NCI-H2081 treated with DMSO at 0.1 percent for 48 hours (cell line): ENCODE results near the gene UNC119.

ENCODE experiments used
- DNase-seq: peaks from one replicate; lab custom pipeline; 2025; lab: John Stamatoyannopoulos, UW

The UNC119 gene

DNA sequence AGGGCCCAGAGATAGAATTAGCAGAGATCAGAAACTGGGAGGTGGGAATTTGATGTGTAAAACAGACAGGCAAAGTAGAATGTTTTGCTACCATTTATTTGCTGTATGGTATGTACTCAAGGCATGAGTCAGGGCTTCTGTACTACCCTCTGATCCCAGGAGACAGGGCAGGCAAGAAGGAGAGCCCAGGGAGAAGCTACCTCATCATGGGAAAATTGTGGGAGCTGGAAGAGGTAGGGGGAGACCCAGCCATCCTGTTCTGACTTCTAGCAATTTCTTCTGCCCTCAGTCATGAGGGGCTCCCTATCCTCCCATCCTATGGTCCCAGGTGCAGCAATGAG, 20.6 kb upstream of the UNC119 start:
- no peak for DNase-seq

DNA sequence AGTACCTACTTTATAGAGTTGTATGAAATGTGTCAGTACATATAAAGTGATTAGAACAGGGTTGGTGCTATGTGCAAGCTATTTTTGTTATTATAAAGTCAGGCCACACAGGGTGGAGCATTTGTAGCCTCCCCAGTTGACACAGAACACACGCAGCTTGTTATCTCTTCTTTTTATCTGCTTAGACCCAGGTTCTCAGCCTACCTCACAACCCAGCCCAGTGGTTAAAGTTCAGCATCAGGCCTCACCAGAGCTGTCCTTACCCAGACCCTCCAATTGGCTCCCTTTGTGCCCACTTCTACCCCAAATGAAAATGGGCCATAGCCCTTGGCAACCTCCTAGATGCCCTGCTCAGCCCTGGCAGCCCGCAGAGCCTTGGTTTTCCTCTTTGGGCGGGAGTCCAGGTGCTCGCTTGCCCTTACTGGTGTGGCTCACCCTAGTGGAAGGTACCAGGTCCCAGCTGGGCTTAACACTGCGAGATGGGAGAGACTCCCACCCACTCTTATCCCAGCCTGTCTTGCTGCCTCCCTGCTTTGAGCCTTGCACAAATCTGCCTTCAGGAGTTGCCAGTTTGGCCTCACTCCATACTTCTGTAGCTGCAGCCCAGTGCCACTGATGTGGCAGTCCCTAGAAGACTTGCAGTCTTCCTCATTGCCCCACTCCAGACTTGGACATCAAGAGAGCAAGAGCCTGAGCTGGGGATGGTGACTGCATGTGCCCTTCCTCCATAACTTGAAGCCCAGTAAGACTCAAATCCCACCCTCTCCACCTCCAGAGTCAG, 20.0 kb upstream of the UNC119 start:
- no peak for DNase-seq

DNA sequence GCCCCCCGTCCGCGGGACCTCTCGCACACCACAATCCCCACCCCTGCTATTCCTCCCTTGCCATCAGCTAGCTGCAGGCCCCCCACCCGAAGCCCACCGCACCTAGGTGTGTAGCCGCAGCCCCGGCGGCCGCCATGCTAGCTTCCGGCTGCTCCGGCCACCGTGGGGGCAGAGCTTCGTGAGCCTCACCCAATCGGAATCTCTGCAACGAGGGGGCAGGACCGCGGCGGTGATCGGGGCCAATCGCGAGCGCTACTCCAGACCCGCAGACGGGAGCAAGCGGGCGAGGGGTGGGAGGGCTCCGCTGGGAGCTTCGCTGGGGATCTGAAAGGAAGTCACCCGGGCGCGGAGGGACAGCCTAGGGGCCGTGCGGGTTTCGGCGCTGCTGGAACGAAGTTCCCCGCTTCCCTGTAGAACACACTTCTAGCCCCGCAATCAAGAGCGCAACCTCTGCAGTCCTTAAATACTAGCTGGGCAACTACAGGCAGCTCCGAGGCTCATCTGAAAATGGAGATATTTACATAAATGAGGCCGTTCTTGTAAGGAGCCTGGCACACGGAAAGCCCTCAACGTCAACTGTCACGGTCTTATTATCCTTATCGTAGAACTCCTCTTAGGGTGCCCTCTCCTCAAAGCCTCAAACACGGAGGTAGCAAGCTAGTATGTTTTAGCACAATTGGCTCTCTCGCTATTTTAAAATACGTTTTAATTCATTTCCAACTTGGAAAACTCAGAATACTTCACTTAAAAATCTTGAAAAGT, 19.1 kb upstream of the UNC119 start, which contains the start of gene PIGS:
TSS of gene PIGS (minus strand) at position 164 of the 762 bp plus-strand sequence. CDS start at position 136, 28 bp downstream.
- peak; percentile 38 for DNase-seq

DNA sequence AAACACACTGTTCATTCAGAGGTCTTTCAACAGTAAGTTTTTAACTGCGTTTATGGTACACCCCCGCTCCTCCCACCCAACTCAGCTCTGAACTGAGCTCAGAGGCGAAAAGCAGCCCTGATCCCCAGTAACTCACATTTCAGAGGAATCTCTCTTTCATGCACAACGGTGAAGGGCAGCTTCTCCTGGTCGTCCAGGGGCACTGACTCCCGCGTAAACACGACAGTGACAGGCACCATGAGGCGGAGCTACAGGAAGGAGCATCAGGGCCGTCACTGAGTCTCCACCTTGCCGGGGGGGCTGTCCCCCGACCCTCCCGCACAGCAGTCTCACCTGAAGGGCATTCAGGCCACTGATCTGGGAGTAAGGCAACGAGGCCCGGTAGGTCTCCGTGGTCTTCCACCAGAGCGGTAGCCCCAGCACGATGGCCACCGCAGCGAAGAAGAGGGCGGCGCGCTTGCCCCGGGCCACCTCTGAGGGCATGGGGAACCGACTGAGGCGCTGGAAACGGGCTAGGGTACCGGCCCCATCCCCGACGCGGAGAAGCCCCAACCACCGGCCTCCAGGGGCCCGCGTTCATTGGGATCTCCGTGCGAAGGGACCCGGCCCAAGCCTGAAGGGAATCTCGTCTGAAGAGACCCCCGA, 18.4 kb upstream of the UNC119 start:
- no peak for DNase-seq

DNA sequence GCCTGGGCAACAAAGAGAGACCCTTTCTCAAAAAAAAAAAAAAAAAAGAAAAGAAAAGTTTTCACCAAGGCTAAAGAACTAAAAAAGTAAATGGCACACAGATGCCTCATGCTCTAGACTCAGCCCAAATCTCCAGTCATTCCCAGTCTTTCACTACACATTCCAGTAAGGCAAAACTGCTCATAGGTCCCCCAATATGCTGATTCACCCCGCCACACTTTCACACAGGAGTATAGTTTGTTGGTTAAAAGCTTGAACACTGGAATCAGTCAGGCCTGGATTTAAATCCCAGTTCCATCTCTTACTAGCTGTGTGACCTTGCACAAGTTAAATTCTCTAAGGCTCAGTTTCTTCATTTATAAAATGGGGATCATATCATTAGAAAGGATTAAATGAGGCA, 17.0 kb upstream of the UNC119 start:
- DNase-seq = no peak

DNA sequence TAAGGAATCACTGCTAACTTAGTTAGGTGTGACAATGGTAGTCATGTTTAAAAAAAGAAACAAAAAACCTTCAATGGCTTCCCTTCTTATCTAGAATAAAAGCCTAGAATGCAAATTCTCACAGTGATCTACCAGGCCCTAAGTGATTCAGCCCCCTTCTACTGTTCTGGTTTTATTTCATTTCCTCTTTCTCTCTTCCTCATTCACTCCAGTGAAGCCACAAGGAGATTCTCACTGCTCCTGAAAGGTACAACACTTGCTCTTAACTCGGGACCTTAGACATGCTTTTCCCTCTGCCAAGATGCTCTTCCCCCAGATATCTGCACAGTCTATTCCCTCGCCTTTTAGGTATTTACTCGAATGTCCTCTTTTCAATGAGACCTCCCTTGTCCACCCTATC, 15.2 kb upstream of the UNC119 start:
- no peak for DNase-seq

DNA sequence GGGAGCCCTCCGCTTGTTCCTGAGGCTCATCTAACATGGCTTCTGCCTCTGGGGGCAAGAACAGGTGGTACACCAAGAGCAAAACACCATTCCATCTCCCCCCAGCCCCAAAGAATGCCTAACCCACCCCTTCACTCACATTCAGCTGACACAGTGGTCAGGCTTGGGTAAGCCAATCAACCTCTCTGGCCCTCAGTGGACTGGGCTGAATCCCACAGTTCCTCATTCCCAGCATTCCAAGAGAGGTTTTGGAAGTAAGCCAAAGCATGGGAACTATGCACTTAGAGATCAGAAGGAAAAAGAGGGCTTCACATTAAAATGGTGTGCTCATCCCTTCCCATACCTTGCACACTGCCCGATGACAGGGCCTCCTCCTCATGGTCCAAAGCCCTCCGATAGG, 11.1 kb upstream of the UNC119 start:
- no peak for DNase-seq

DNA sequence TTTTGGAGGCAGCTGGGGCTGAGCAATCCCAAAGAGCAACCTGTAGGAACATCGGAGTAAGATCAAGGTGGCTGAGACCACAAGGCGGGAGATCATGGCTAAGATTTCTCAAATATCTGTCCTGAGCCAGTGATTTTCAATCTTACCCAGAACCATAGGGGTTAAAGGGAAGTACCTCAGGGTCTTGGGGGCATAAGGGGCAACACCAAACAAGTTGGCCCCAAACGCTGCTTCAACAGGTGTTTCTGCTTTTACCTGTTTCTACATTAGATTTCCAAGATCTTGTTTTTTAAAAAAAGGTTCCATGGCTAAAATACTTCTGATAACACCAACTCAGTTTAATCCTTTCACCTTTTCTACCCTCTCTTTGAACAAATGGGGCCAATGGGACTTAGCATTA, 2.6 kb upstream of the UNC119 start:
- no peak for DNase-seq

DNA sequence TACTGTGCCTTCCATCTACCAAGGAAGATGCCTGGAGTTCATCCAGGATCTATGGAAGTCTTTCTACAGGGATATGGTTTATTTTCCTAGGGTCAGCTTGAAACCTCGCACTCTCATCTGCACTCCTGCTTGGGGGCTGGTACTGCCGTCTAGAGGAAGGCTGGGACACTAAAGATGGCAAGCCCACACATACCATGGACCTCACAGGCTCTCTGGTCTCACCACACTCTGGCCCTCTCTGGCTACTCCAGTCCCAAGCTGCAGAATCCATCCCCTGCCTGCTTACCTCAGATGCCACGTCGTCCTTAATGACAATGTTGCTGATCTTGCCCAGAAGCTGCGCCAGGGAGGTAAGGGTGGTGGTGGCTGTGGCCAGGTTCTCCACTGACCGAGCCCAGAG, 2.1 kb upstream of the UNC119 start:
- DNase-seq = no peak

DNA sequence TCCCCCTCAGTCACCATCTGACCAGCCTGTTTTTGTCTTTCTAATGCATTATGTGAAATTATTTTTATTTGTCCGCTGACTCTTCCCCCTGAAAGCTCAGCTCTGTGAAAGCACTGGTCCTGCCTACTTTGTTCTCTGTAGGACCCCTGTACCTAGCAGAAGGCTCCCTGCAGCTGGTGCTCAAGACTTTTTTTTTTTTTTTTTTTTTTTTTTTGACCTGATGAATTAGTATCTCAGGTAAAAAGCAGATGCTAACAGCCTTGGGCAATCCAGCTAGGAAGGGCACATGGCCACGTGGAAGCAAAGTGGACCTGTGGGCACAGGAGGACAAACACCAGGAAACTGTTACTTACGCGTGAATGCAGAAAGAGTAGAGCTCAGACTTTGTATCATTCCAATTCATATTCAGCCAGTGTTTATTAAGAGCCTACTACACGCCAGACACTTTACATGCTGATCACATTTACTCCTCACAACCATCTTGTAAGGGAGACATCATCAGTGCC, 629 bp upstream of the UNC119 start:
- DNase-seq = no peak

DNA sequence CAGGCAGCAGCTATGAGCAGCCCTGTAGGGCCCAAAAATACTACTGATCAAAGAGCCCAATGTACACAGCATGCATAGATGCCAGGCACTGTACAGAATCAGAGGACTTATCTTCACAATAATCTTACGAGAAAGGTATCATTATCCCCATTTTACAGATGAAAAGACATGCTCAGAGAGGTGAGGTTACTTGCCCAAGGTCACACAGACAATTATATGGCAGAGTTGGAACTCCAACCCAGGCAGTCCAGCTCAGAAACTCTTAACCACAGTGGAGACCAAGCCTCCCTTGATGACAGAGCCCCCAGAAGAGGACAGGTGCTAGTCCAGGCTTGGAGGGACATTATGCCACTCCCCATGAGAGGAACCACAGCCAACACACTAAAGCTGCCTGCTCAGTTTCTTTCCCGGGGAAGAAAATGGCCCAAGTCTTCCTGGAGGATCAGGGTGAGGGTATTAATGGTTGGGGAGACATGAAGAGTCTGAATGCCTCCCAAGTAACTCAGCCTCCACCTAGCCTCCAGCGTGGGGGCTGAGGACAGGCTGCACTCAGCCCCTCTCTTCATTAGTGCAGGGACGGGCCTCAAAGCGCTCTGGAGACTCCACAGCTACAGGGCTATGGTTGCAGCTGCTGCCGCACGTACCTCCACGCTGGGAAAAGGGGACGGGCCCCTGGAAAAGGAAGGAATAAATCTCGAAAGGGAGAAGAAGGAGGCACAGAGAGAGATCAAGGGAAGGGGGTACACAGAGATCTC, 826 bp downstream of the UNC119 start:
- DNase-seq = no peak

DNA sequence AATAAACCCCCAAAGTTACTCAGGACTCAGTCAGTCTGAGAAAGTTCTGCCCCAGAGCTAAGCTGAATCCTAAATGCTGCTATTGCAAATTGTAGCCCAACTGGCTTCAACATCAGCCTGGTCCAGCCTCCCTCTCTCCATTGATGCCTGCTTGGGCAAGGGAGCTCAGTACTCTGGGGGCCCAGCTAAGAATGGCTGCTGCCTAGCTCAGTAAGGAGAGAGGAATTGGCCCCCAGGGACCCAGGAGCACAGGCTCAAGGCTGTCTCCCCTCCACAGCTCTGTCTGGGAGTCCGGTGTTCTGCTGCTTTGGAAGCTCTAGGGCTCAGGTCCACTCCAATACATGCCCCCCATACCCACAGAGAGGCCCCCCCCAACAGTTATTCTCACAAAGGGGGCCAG, 1.6 kb downstream of the UNC119 start:
- no peak for DNase-seq

DNA sequence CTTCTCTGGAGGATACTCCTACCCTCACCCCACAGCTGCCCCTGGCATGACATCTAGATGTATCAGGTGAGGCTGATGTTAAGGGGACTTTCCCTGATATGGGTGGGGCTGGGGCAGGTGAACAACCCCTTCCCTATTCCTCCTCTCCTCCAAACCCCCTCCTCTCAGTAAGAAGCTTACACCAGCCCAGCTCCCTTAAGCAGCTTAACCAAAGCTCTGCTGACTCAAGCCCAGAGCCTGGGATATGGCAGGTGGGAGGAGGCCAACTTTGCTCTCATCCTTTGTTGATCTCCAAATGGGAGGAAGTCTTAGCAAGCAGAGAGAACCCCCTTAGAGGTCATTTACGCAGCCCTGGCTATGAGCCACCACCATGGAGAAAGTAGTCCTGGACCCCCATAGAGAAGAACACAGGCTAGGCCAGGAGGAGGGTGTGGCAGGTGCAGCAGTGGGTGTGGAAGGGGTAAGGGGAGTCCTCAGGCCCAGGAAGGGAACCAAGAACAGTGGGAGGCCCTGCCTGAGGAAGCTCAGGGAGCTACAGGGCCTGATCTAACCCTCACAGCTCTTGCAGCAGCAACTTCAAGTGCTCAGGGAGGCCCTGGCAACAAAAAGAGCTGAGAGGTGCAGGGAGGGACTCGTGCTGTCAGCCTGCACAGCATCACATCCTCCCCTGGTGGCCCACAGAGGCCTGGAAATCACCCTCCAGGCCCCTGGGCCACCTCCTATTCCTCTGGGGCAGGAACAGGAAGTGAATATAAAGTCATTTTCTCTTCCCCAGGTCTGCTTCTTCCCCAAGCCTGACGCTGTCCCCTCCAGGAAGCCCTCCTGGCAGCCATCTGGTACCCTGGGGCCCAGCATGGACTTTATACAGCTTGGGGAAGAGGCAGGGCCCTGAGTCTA, 2.9 kb downstream of the UNC119 start:
- DNase-seq = no peak

DNA sequence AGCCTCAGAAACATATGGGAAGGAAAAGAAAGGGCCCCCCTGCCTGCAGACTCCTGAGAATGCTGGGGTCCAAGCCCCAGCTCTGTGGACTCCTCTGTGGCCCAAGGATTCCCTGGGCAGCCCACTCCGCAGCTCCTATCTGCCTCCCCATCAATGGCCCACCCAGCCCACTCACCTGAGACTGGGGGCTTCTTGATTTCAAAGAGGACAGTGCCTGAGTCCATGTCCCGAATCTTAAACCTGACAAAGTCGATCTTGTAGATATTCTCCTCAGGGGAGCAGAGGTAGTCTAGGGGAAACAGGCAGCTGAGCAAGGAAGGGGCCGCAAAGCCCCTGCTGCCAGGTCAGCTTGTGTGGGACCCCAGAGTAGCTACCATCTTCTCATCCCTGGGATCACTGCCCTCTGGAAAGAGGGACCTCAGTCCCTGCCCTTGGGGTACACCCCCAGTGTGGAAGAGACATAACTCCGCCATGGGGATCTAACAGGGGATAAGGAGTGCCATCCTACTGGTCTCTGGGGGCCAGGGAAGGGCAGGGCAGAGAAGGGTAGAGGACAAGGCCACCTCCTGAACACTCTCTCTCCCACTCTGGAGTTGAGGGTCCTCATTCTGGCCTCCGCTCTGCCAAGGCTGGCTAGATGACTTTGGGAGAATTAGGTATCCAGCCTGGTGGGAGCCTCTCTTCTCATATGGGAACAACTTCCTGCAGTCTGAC, 3.9 kb downstream of the UNC119 start:
- no peak for DNase-seq

DNA sequence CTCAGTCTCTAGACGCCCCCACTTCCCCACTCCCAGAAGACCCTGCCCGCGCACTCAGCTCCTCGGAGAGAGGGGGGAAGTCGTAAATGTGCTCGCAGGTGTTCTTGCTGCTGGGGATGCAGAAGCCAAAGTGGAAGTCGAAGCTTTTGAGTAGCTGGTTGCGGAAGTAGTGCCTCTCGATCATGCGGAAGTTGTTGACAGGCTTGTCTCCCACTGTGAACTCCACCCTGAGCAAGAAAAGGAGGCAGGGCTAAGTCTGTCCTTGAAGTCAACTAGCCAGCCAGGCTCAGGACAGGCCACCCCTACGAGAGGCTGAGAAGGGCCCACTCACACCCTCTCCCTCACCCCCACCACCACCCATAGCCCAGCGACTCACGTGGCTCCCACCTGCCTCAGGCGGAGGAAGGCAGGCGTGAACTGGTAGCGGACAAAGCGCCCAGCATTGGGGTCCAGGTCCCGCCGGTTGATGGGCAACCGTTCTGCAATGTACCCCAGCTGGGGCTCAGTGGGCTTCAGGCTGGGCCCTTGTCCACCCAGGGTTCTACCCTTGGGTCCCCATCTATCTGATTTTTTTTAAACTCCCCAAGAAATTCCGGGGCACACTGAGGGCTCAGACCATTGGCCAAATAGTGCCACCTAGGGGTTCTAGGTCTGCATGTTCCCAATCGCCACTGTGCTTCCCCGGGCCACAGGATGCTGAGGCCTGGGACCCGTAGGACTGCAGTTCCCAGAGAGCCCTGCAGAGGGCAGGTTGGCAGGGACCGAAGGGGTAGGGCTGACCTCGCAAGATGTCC, 4.6 kb downstream of the UNC119 start:
- no peak for DNase-seq

DNA sequence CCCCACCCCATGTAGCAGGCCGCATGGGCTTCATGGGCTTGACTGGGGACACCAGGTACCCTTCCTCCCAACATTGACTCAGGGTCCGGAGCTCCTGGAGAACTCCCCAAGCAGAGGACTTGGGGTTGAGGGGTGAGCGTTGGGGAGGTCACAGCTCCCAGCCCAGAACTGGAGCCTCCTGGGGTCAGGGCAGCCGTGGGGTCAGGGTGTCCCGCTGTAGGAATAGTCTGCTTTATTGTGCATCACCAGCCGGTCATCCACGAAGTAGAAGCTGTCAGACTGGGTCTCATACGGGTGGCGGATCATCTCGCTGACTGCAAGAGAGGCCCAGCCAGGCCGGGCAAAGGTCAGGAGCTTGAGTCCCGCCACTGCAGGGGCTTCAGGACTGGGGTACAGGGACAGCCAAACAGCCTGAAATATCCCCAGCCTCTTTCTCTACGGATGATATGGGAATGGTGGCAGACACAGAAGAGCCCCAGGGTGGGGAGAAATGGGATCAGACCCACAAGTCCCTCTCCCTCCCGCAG, 5.3 kb downstream of the UNC119 start:
- no peak for DNase-seq

DNA sequence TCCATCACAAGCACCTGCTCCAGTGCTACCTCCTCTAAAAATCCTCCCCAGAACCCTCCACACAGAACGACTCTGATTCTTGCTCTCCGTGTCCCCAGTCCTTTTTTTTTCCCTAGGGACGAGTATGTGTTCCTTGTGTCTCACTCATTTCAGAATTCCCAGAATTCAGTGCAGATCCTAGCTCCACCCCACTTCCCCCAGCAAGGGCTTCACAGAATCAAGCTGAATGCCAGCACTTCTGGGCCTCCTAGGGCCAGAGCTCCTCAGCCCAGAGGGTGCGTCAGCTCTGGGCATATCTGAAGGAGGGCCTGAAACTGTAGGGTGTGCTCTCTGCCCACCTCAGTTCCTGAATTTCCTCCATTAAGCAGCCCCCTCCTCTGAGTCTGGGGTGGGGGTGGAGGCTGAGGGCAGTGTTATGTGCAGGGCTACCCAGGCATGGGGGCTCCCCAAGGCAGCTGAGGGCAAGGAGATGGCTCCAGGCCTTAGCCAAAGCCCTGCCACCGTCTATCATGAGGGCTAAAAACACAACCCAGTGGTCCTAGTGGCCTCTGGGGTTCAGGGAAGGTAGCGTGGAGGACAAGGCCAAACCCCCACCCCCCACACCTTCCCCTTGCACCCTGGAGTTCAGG, 6.5 kb downstream of the UNC119 start:
- no peak for DNase-seq

DNA sequence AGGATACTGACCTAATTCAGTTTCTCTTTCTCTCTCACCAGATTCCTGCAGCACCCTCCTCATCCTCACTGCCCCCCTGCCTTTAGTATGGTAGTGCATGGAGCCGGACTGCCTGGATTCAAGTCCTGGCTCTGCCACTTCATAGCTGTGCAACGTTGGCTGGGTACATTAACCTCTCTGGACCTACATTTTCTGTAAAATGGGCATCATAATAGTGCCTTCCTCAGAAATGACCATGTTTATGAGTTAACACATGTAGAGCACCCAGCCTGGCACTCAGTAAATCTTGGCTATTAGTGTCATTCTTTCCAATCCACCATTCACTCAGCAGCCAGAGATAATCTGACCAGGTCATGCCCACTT, 7.3 kb downstream of the UNC119 start:
- DNase-seq = no peak
